Natural killer cell (primary cell): ENCODE data around the gene MICAL2. TPM values are rescaled to one million over a fixed set of nuclear protein-coding genes. Genes with fewer than 3 reads are reported as not detected.

Experiments used
- ATAC-seq, 3 donors: fragments of 150-1000 bp in 2 of 3; fragments of 200-7000 bp in 1 of 3; cut with Tn5 transposase; 1 replicate in 1 of 3; 2 replicates in 2 of 3; pipeline ENCODE4 v1.10.0; 2021; ENCODE audit warnings: mild to moderate bottlenecking in 2 of 3, moderate library complexity in 2 of 3
- DNase-seq, 2 donors: peaks; one replicate each; pipeline versions ENCODE4 v3.0.0 to v3.0.0-alpha.2; 2013 to 2021; ENCODE audit warnings: mixed read lengths in 1 of 2
- H3K27ac ChIP-seq: one replicate; pipeline ENCODE4 v1.5.1; 2013; ENCODE audit warnings: mild to moderate bottlenecking, low read length
- H3K27me3 ChIP-seq: one replicate; pipeline ENCODE4 v1.6.1; 2013; ENCODE audit warnings: low read length; ENCODE audit not compliant: control insufficient read depth, insufficient read depth
- H3K36me3 ChIP-seq: one replicate; pipeline ENCODE4 v1.6.1; 2013; ENCODE audit warnings: low read length; ENCODE audit not compliant: control insufficient read depth, insufficient read depth
- H3K4me1 ChIP-seq: one replicate; pipeline ENCODE4 v1.6.1; 2013; ENCODE audit warnings: low read length; ENCODE audit not compliant: control insufficient read depth, insufficient read depth
- H3K4me3 ChIP-seq: one replicate; pipeline ENCODE4 v1.5.1; 2013; ENCODE audit warnings: low read length
- H3K9me3 ChIP-seq: one replicate; pipeline ENCODE4 v1.6.1; 2013; ENCODE audit warnings: low read length; ENCODE audit not compliant: control insufficient read depth, insufficient read depth
- H3K27ac Mint-ChIP-seq, 2 donors: one replicate each; pipeline ENCODE4 v1.8.0; 2022; ENCODE audit warnings: mild to moderate bottlenecking in 2 of 2, mixed read lengths in 2 of 2, moderate library complexity in 1 of 2
- H3K27me3 Mint-ChIP-seq, 2 donors: one replicate each; pipeline ENCODE4 v1.8.0; 2022; ENCODE audit warnings: low read depth in 2 of 2, mixed read lengths in 2 of 2
- H3K36me3 Mint-ChIP-seq: one replicate; pipeline ENCODE4 v1.8.0; 2022; ENCODE audit warnings: mixed read lengths
- H3K4me1 Mint-ChIP-seq, 2 donors: one replicate each; pipeline ENCODE4 v1.8.0; 2022; ENCODE audit warnings: mixed read lengths in 2 of 2
- H3K4me3 Mint-ChIP-seq: one replicate; pipeline ENCODE4 v1.8.0; 2022; ENCODE audit warnings: mild to moderate bottlenecking, moderate library complexity, mixed read lengths
- H3K9me3 Mint-ChIP-seq, 2 donors: one replicate each; pipeline ENCODE4 v1.8.0; 2022; ENCODE audit warnings: mixed read lengths in 2 of 2
- CTCF ChIP-seq: fragments of 200-600 bp; IDR thresholded peaks from one replicate; pipeline ENCODE4 v1.8.0; 2022; ENCODE audit warnings: antibody characterized with exemption
- WGBS: methylation state at CpG from one replicate; pipeline ENCODE4 v1.1.7; 2013; ENCODE audit warnings: missing lambda C conversion rate; ENCODE audit not compliant: insufficient coverage; 5-methylcytosine and 5-hydroxymethylcytosine counted together
- intact Hi-C: fragments of 100-400 bp; cut with micrococcal nuclease; formaldehyde crosslinking; loops from one replicate; pipeline ENCODE4 v1.14.2; 2022
- total RNA-seq, 4 donors: library from RNA; stranded (reverse); fragments of 120-200 nt in 1 of 4; gene quantifications; one replicate each; pipeline versions ENCODE4 v1.2.3 to v1.2.4, GENCODE V29; 2013 to 2022

MICAL2 gene
- total RNA-seq, 3 donors from 2014 or later (not counting 1 experiment from before 2014, with no cell fraction given): 54.6 to 68.6 (median 57.4) TPM

DNA sequence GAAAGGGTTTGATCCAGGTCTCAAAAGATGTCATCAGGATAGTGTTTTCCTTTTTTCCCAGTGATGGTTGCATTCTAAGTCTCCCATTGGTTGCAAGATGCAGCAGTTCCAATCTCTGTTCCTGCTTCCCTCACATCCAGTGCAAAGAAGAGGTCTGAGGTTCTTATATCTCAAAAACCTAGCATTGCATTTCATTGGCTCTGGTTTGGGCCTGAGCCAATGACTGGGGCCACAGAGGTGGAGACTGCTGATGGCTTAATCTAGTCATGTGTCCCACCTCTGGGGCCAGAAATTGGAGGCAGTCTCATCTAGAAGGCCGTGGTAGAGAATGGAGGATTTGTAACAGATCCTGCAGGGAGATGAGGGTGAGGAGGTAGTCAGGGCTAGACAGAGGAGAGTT is 13.2 kb upstream of the MICAL2 start:
- Histone ChIP-seq H3K27me3 (no peaks in the 10 kb centered on the region), H3K36me3 (no peaks in the 10 kb centered on the region), H3K27ac (no peak overlapping the region), H3K4me1 (peaks cover 12% of the 10 kb centered on the region), H3K9me3 (no peaks in the 10 kb centered on the region), H3K4me3 (no peak overlapping the region)
- ATAC-seq (no peak), DNase-seq (no peak)
- no peak overlapping the region for H3K4me3 Mint-ChIP-seq
- H3K27ac Mint-ChIP-seq: no peak overlapping the region
- no peak for TF ChIP-seq CTCF
- no peaks in the 10 kb centered on the region for H3K36me3 Mint-ChIP-seq
- H3K27me3 Mint-ChIP-seq: peaks cover 44 to 49% of the 10 kb centered on the region in 2 donors
- H3K9me3 Mint-ChIP-seq: no peaks in the 10 kb centered on the region
- WGBS: 86% methylated on average over 1 of the region's 1 CpG
- intact Hi-C loops: no loop called here
- peaks cover 35 to 44% of the 10 kb centered on the region in 2 donors for H3K4me1 Mint-ChIP-seq

DNA sequence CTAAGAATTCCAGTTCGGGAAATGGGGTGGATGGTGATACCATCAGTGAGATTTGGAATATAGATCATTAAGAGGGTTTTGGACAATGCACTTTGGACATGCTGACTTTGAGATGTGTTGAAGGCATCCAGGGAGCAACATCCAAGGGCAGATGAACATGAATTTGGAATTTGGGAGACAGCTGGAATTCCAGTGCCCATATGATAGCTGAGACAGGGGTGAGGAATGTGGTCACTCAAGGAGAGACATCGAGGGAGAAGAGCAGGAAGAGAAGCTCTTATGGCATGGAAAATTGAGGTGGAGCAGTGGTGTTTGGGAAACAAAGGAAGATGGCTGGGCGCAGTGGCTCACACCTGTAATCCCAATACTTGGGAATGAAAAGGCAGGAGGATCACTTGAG is 11.8 kb upstream of the MICAL2 start:
- H3K4me3 ChIP-seq: no peak overlapping the region
- H3K36me3 ChIP-seq: no peaks in the 10 kb centered on the region
- Mint-ChIP-seq H3K36me3 (no peaks in the 10 kb centered on the region), H3K9me3 (no peaks in the 10 kb centered on the region), H3K27ac (no peak overlapping the region), H3K4me3 (no peak overlapping the region), H3K27me3 (peaks cover 39% of the 10 kb centered on the region in 2 donors), H3K4me1 (peaks cover 35 to 49% of the 10 kb centered on the region in 2 donors)
- intact Hi-C loops: no loop called here
- DNase-seq (no peak), ATAC-seq (no peak)
- H3K4me1 ChIP-seq: peaks cover 17% of the 10 kb centered on the region
- TF ChIP-seq CTCF: no peak
- 92% methylated on average over 3 of the region's 3 CpGs for WGBS
- no peaks in the 10 kb centered on the region for H3K9me3 ChIP-seq
- H3K27ac ChIP-seq: no peak overlapping the region
- H3K27me3 ChIP-seq: no peaks in the 10 kb centered on the region

DNA sequence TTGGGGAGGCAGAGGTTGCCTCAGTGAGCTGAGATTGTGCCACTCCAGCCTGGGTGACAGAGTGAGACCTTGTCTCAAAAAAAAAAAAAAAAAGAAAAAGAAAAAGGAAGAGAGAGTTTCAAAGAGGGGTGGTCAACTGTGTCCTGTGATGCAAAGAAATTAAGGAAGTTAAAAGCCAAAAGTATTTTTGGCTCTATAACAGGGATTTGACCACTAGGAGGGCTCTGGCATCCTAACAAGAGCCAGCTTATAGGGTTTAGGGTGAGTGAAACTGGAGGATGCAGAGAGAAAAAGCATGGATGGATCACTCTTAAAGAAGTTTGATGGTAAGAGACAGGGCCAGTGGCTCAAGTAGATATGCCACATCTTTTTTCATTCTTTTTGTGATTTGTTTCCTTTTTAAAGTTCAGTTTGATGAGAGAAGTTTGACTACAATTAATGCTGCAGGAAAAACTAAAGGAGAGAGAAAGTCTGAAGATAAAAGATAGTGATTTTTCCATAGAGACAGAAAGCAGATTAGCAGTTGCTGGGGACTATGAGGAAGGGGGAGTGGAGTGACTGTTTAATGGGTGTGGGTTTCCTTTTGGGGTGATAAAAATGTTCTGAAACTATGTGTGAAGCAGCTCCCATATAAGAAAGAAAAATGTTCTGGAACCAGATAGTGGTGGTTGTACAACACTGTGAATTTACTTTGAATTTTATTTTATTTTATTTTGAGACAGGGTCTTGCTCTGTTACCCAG is 11.1 kb upstream of the MICAL2 start:
- no peaks in the 10 kb centered on the region for H3K36me3 Mint-ChIP-seq
- no peak overlapping the region for H3K4me3 ChIP-seq
- DNase-seq (no peak), ATAC-seq (no peak)
- H3K36me3 ChIP-seq: no peaks in the 10 kb centered on the region
- H3K9me3 ChIP-seq: no peaks in the 10 kb centered on the region
- intact Hi-C loops: no loop called here
- no peaks in the 10 kb centered on the region for H3K9me3 Mint-ChIP-seq
- H3K27me3 Mint-ChIP-seq: peaks cover 38% of the 10 kb centered on the region in 2 donors
- no peak for TF ChIP-seq CTCF
- H3K4me3 Mint-ChIP-seq: peak overlapping the region; percentile 10
- H3K4me1 ChIP-seq: peaks cover 23% of the 10 kb centered on the region
- peaks cover 35 to 45% of the 10 kb centered on the region in 2 donors for H3K4me1 Mint-ChIP-seq
- H3K27me3 ChIP-seq: no peaks in the 10 kb centered on the region
- H3K27ac ChIP-seq: no peak overlapping the region
- H3K27ac Mint-ChIP-seq: peak overlapping the region in 1 of 2 donors; percentile 19

GRCh38 chr11:12100429-12100828 is 10.0 kb upstream of the MICAL2 start:
- intact Hi-C loops: no loop called here
- H3K4me1 Mint-ChIP-seq: peaks cover 41 to 56% of the 10 kb centered on the region in 2 donors
- H3K27ac ChIP-seq: no peak overlapping the region

More at GRCh38 chr11:12100429-12100828, 10.0 kb upstream of the MICAL2 start:
- Histone ChIP-seq H3K4me3 (no peak overlapping the region), H3K4me1 (peaks cover 23% of the 10 kb centered on the region), H3K27me3 (no peaks in the 10 kb centered on the region), H3K9me3 (no peaks in the 10 kb centered on the region), H3K36me3 (no peaks in the 10 kb centered on the region)
- Mint-ChIP-seq H3K36me3 (no peaks in the 10 kb centered on the region), H3K27ac (no peak overlapping the region), H3K4me3 (no peak overlapping the region), H3K9me3 (no peaks in the 10 kb centered on the region), H3K27me3 (peaks cover 41 to 47% of the 10 kb centered on the region in 2 donors)
- ATAC-seq (no peak), DNase-seq (no peak)
- WGBS: 82% methylated on average over 8 of the region's 8 CpGs
- no peak for TF ChIP-seq CTCF
